Activated T-cell treated with anti-CD3 and anti-CD28 coated beads for 24 hours (primary cell): ENCODE results near the gene ADCY5.
"Not testable (repeated sequence)": the region's sequence is repeated elsewhere in the genome, so short reads cannot be mapped to it uniquely, and the experiment has no call there.

Experiments used
- DNase-seq: peaks from one replicate; pipeline ENCODE4 v3.0.0-alpha.2; 2020; ENCODE audit warnings: low read depth

Gene ADCY5

GRCh38 chr3:123261666-123262065 lies 187.2 kb downstream of the ADCY5 start:
- no peak for DNase-seq

DNA sequence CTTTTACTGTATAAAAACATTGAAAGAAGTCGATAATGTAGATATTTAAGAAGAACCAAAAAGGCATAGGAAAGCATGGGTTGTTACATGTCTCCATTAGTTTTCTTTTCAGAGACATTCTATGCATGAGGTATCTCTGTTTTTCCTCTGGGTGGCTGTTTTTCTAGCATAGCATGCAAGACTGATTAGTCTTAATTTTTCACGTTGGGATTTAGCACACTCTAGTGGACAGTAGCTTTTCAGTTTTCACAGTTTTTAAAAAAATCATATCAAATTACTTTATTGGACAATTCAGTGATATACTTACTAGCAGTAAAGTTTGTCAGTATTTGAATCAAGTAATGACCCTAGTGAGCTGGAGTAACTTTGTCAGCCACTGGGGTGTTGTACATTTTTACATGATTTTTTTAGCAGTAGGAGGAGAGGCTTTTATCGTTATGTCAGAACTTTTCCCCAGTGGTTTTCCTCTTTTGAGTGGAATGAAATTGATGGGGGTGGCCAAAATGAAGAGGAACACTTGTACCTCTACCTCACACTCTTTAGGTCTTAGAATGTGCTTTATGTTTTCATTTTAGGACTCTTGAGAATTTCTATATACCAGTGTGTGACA lies 190.0 kb downstream of the ADCY5 start:
- no peak for DNase-seq

DNA sequence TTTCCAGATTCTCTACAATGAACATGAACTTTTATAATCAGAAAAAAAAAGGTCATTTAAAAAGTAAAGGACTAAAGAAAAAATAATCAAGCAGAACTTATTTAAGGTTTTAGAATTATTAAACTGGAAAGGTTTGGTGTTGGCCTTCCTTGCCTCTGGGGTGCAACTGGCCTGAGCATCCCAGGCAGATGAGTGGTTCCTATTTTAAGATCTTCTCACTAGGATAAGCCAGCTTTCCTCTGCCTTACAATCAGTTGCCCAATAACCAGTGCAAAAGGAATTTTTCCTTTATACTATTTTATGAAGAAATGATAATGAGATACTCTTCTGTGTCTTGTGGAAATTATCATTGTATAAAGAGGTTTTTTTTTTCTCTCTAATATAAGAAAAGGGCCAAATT lies 190.5 kb downstream of the ADCY5 start:
- DNase-seq, result no peak

GRCh38 chr3:123256256-123256655 lies 192.6 kb downstream of the ADCY5 start:
- DNase-seq, result no peak

DNA sequence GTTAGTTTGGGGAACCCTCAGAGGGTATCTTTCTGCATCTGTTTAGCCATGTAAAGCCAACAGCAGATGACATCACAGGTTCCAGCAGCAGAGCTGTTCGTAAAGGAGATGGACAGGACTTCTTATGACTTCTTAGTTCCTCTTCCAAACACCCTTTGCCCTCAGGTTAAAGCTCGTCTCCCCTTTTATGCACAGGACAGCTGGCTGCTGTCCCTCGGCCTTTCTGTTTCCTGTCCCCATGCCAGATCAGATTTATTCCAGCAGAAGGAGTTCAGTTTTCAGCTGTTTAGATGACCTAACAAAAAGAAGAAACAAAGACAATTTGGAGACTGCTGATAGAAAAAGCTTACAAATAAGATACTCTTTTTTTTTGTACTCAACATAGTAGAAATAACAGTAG lies 202.0 kb downstream of the ADCY5 start:
- DNase-seq, result no peak

- DNase-seq, result no peak
Observed at GRCh38 chr3:123244128-123244527, 204.8 kb downstream of the ADCY5 start.

DNA sequence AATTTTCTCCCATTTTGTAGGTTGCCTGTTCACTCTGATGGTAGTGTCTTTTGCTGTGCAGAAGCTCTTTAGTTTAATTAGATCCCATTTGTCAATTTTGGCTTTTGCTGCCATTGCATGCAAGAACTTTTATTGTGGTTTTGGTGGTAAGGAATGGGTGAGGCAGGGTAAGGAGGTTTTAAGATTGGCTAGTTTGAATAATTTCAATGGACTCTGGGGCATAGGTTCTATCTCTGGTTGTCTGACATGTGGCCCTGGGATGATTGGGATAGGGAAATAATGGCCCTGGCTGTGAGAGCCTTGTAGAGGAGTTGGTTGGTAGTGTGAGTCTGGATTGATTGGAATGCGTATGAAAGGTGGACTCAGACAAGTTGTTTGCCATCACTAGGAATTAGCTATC lies 209.1 kb downstream of the ADCY5 start:
- DNase-seq, result no peak

- DNase-seq, result not testable (repeated sequence)
Observed at GRCh38 chr3:123239186-123239585, 209.7 kb downstream of the ADCY5 start.

DNA sequence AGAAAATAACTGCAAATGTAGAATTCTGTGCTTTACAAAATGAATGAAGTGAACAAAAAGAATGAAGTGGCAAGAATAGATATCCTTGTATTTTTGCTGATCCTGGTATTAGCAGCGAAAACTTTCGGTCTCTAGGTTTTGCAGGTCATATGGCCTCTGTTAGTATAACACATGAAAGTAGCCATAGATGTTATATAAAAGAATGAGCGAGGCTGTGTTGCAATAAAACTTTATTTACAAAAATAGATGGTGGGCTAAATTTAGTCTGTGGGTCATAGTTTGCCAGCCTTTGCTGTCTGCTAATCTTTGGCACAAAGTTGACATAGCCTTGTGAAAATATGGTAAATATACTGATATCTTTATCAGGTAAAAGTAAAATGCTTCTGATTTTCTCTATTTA lies 212.0 kb downstream of the ADCY5 start:
- no peak for DNase-seq
